Erythroblast (primary cell): ENCODE measurements around the gene ACCS.

Source experiments
- GATA1 ChIP-seq: IDR thresholded peaks from 2 replicates; pipeline ENCODE4 v1.6.1; 2011; ENCODE audit warnings: low read depth, mild to moderate bottlenecking, control low read depth, low read length, moderate library complexity
- POLR2A ChIP-seq: IDR thresholded peaks from 2 replicates; pipeline ENCODE4 v1.6.1; 2011; ENCODE audit warnings: mild to moderate bottlenecking, low read length

DNA sequence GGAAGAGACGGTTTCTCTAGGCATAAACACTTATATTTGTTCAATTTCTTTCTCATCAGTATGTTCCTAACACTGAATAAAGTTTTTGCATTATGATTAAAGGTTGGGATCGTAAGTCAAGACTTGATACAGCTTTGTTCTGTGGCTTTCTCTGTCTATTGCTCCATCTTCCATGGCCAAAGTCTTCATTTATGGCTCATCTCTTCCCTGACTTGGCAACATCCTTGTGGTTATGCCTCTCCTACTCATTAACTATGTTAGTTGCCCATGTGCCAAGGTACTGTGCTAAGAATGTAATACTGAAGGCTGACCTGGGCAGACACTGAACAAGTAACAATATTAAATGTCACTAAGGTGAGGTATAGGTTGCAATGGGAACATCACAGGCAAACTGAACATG lies 19.9 kb upstream of the ACCS start:
- no peak for TF ChIP-seq POLR2A
- TF ChIP-seq GATA1: no peak
